Measurements from ENCODE around the gene HHIP. TPM values are rescaled to one million over a fixed set of nuclear protein-coding genes. Genes with fewer than 3 reads are reported as not detected.

Gene HHIP
- total RNA-seq, 1 donor from 2014 or later = not detected

DNA sequence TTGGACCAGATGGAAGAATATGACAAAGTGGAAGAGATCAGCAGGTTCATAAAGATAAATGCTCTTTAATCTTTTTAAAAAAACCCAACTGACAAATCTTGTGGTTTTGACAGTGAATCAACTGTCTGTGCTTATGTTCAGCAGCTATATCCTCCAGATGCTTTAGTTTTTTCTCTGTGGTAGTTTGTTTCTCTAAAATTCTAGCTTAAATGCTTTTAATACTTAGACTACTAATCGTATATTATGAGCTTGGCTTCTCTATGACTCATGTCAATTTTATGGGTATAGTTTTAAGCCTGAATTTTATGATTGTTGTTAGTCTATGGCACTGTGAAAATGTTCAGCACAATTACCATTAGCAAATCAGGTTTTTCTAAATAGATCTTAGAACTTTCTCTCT, 12.9 kb downstream of the HHIP start:
- DNase-seq (ENCODE audit: low read depth) (no peak), FAIRE-seq (no peak)
- Histone ChIP-seq H3K27me3 (ENCODE audit: control insufficient read depth, insufficient read depth, low read length) (no peaks in the 10 kb centered on the region), H3K36me3 (ENCODE audit: control insufficient read depth, insufficient read depth, low read length) (no peaks in the 10 kb centered on the region), H3K4me3 (ENCODE audit: low read depth, low read length) (no peak overlapping the region)
- TF ChIP-seq, protein P1, sequence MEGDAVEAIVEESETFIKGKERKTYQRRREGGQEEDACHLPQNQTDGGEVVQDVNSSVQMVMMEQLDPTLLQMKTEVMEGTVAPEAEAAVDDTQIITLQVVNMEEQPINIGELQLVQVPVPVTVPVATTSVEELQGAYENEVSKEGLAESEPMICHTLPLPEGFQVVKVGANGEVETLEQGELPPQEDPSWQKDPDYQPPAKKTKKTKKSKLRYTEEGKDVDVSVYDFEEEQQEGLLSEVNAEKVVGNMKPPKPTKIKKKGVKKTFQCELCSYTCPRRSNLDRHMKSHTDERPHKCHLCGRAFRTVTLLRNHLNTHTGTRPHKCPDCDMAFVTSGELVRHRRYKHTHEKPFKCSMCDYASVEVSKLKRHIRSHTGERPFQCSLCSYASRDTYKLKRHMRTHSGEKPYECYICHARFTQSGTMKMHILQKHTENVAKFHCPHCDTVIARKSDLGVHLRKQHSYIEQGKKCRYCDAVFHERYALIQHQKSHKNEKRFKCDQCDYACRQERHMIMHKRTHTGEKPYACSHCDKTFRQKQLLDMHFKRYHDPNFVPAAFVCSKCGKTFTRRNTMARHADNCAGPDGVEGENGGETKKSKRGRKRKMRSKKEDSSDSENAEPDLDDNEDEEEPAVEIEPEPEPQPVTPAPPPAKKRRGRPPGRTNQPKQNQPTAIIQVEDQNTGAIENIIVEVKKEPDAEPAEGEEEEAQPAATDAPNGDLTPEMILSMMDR (IDR thresholded peaks at IDR 0.05; ENCODE audit: insufficient read depth, low read length, severe bottlenecking) = no peak

DNA sequence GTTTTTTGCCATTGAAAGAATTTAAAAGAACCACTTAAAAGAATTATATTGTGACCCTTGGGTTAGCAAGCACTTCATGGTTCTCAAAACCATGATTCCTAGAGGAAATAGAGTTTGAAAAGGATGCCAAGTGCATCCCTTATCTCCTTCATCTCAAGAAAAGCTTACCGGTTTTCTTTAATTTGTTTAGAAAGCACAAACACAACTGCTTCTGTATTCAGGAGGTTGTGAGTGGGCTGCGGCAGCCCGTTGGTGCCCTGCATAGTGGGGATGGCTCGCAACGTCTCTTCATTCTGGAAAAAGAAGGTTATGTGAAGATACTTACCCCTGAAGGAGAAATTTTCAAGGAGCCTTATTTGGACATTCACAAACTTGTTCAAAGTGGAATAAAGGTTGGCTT, 13.5 kb downstream of the HHIP start:
- Histone ChIP-seq H3K4me3 (ENCODE audit: low read depth, low read length) (no peak overlapping the region), H3K36me3 (ENCODE audit: control insufficient read depth, insufficient read depth, low read length) (no peaks in the 10 kb centered on the region), H3K27me3 (ENCODE audit: control insufficient read depth, insufficient read depth, low read length) (no peaks in the 10 kb centered on the region)
- no peak for DNase-seq (ENCODE audit: low read depth)
- no peak for FAIRE-seq
- TF ChIP-seq, protein P1 (IDR thresholded peaks at IDR 0.05; ENCODE audit: insufficient read depth, low read length, severe bottlenecking) = no peak

DNA sequence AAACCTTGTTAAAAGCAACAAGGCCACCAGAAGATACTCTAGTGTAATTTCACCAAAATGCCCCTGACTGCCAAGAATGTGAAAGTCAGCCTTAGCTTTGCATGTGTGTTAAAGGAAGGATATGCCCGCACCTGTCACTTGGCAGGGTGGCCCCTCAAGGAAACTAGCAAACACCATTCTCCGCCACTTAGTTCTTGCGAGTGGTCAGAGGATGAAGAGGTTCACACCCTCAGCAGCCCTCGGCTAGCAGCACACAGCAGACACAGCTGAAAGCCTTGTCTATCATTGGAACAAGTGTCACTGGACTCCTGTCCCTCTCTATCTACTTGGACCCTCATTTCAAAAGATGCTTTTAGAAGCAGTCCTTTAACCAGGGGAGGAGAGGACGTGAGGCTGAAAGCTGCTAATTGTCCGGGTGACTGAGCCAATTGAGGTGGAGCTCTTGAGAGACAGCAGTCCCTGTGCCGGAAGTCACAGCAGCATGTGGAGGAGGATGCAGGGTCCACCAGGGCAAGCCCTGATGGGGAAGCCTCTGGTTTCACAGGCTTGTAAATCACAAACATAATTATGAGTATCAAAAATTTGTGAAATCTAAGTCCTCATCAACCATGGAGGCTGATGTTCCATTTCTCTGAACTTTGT, 18.0 kb downstream of the HHIP start:
- DNase-seq (ENCODE audit: low read depth) (no peak), FAIRE-seq (no peak)
- H3K36me3 ChIP-seq (ENCODE audit: control insufficient read depth, insufficient read depth, low read length) = no peaks in the 10 kb centered on the region
- H3K27me3 ChIP-seq (ENCODE audit: control insufficient read depth, insufficient read depth, low read length) = no peaks in the 10 kb centered on the region
- TF ChIP-seq, protein P1 (IDR thresholded peaks at IDR 0.05; ENCODE audit: insufficient read depth, low read length, severe bottlenecking) = no peak
- no peak overlapping the region for H3K4me3 ChIP-seq (ENCODE audit: low read depth, low read length)

DNA sequence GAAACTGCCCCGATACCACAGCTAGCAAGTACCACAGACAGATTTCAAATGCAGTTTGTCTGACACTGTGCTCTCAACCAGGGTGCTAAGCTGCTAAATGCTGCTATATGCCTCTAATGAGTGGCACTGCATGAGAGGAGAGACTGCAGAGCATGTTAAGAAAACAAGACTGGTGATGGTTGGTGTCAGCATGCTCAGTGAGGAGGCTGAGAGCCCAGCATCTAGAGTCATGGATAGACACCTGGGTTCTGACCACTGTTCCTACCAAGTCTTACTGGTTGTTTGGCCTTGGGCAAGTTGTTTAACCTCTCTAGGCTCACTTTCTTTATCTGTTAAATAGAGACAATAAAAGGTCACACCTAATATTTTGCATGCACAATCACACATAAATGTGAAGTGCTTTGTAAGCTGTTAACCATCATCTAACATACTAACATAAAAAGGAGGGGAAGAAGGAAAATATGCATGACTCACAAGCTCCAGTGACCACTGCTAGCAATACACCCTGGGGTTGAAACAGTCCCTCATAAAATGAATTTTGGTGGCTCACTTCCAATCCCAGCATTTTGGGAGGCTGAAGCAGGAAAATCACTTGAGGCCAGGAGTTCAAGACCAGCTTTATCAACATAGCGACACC, 20.7 kb downstream of the HHIP start:
- FAIRE-seq (no peak), DNase-seq (ENCODE audit: low read depth) (peak; percentile 38)
- Histone ChIP-seq H3K27me3 (ENCODE audit: control insufficient read depth, insufficient read depth, low read length) (no peaks in the 10 kb centered on the region), H3K36me3 (ENCODE audit: control insufficient read depth, insufficient read depth, low read length) (no peaks in the 10 kb centered on the region), H3K4me3 (ENCODE audit: low read depth, low read length) (no peak overlapping the region)
- TF ChIP-seq, protein P1 (IDR thresholded peaks at IDR 0.05; ENCODE audit: insufficient read depth, low read length, severe bottlenecking) = no peak

DNA sequence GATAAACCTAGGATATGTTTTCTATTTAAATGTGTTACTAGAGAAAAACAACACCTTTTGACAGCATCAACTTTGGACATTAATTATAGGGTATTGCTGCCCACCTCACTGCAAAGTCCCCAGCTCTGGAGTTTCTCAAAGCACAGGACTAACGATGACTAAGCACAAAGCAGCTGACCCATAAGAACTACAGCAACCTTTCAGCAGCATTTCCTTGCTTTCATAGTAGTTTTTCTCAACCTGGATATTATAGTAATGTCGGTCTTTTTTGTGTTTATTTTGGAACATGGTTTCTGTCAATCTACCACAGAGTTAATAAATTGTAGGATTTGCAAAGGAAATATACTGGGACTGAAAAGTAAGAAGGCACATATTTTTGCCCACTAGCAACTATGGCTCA, 21.5 kb downstream of the HHIP start:
- DNase-seq (ENCODE audit: low read depth) (no peak), FAIRE-seq (no peak)
- no peaks in the 10 kb centered on the region for H3K36me3 ChIP-seq (ENCODE audit: control insufficient read depth, insufficient read depth, low read length)
- H3K4me3 ChIP-seq (ENCODE audit: low read depth, low read length) = no peak overlapping the region
- H3K27me3 ChIP-seq (ENCODE audit: control insufficient read depth, insufficient read depth, low read length) = no peaks in the 10 kb centered on the region
- TF ChIP-seq, protein P1 (IDR thresholded peaks at IDR 0.05; ENCODE audit: insufficient read depth, low read length, severe bottlenecking) = no peak

Measured in bronchial epithelial cell (primary cell).